Panc1 (cell line): ENCODE measurements around the gene GNMT.

Experiments
- POLR2AphosphoS5 ChIP-seq: IDR thresholded peaks from 2 replicates; pipeline ENCODE4 v1.6.1; 2012; ENCODE audit warnings: mild to moderate bottlenecking, low read depth, low read length, moderate library complexity
- SIN3A ChIP-seq: IDR thresholded peaks from 2 replicates; pipeline ENCODE4 v1.6.1; 2012; ENCODE audit warnings: low read depth, mild to moderate bottlenecking, low read length, moderate library complexity, borderline replicate concordance; ENCODE audit not compliant: insufficient read depth
- TCF7L2 ChIP-seq: IDR thresholded peaks from 2 replicates; pipeline ENCODE4 v1.6.1; 2011; ENCODE audit warnings: mild to moderate bottlenecking, low read depth, low read length, inconsistent platforms
- TF ChIP-seq, protein P1 (sequence below): fragments of 450-650 bp; IDR thresholded peaks from 2 replicates; pipeline ENCODE4 v1.5.1; 2017; ENCODE audit warnings: mild to moderate bottlenecking
- TF ChIP-seq, protein P2 (sequence below), 2 experiments: IDR thresholded peaks; 2 replicates each; pipeline ENCODE4 v1.6.1; 2011 to 2012; ENCODE audit warnings: low read depth in 2 of 2, control low read depth in 1 of 2, low read length in 1 of 2, mild to moderate bottlenecking in 1 of 2, moderate library complexity in 1 of 2; ENCODE audit not compliant: insufficient read depth in 1 of 2

DNA sequence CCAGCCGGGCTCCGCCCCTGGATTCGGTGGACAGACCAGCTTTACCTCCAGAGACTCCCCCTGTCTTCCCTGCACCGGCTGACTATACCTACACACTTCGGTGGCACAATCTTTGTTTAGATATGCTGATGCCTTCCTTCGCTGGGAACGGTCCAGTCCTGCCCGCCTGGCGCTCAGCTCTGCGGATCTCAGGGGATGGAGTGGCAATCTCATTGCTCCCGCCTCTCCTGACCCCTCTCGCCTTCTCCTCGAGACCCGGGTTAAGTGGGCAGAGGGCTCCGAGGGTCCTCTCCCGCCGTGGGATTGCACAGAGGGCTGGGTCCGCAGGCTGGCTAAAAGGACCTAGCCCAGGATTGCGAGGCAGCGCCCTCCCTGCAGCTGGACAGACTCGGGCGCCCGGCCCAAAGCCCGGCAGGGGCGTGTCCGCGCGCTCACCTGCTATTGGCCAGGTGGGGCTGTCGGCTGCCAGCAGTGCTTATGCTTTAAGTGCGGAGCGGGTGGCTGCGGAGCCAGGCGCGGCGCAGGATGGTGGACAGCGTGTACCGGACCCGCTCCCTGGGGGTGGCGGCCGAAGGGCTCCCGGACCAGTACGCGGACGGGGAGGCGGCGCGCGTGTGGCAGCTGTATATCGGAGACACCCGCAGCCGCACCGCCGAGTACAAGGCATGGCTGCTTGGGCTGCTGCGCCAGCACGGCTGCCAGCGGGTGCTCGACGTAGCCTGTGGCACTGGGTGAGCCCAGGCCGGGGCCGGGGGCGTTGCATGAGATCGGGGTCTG, at the start of gene GNMT:
- TF ChIP-seq, protein P1, sequence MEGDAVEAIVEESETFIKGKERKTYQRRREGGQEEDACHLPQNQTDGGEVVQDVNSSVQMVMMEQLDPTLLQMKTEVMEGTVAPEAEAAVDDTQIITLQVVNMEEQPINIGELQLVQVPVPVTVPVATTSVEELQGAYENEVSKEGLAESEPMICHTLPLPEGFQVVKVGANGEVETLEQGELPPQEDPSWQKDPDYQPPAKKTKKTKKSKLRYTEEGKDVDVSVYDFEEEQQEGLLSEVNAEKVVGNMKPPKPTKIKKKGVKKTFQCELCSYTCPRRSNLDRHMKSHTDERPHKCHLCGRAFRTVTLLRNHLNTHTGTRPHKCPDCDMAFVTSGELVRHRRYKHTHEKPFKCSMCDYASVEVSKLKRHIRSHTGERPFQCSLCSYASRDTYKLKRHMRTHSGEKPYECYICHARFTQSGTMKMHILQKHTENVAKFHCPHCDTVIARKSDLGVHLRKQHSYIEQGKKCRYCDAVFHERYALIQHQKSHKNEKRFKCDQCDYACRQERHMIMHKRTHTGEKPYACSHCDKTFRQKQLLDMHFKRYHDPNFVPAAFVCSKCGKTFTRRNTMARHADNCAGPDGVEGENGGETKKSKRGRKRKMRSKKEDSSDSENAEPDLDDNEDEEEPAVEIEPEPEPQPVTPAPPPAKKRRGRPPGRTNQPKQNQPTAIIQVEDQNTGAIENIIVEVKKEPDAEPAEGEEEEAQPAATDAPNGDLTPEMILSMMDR: no peak
- TF ChIP-seq, protein P2, sequence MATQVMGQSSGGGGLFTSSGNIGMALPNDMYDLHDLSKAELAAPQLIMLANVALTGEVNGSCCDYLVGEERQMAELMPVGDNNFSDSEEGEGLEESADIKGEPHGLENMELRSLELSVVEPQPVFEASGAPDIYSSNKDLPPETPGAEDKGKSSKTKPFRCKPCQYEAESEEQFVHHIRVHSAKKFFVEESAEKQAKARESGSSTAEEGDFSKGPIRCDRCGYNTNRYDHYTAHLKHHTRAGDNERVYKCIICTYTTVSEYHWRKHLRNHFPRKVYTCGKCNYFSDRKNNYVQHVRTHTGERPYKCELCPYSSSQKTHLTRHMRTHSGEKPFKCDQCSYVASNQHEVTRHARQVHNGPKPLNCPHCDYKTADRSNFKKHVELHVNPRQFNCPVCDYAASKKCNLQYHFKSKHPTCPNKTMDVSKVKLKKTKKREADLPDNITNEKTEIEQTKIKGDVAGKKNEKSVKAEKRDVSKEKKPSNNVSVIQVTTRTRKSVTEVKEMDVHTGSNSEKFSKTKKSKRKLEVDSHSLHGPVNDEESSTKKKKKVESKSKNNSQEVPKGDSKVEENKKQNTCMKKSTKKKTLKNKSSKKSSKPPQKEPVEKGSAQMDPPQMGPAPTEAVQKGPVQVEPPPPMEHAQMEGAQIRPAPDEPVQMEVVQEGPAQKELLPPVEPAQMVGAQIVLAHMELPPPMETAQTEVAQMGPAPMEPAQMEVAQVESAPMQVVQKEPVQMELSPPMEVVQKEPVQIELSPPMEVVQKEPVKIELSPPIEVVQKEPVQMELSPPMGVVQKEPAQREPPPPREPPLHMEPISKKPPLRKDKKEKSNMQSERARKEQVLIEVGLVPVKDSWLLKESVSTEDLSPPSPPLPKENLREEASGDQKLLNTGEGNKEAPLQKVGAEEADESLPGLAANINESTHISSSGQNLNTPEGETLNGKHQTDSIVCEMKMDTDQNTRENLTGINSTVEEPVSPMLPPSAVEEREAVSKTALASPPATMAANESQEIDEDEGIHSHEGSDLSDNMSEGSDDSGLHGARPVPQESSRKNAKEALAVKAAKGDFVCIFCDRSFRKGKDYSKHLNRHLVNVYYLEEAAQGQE (IDR thresholded peaks at IDR 0.05; ENCODE audit: insufficient read depth in 1 of 2, low read depth in 2 of 2, low read length in 1 of 2): no peak
- TF ChIP-seq POLR2AphosphoS5: no peak
- 0 out of 2 replicates have a peak, but pooled peaks have one; percentile 23 for TF ChIP-seq TCF7L2
- no peak for TF ChIP-seq SIN3A
